HepG2 (cell line): ENCODE results near the gene C1RL. TPM values are rescaled to one million over a fixed set of nuclear protein-coding genes. Genes with fewer than 3 reads are reported as not detected.

Source experiments
- CEBPG ChIP-seq: IDR thresholded peaks from 2 replicates; pipeline ENCODE4 v1.6.1; 2016
- GZF1 ChIP-seq: sonication (generic); formaldehyde crosslinking; IDR thresholded peaks from 2 replicates; pipeline ENCODE4 v1.5.1; 2020; ENCODE audit warnings: mild to moderate bottlenecking, missing genetic modification reagents
- HES4 ChIP-seq: sonication (generic); formaldehyde crosslinking; IDR thresholded peaks from 2 replicates; pipeline ENCODE4 v1.9.0; 2021; ENCODE audit warnings: mild to moderate bottlenecking, missing genetic modification reagents, borderline replicate concordance
- IRX3 ChIP-seq: sonication (generic); formaldehyde crosslinking; IDR thresholded peaks from 2 replicates; pipeline ENCODE4 v1.8.1; 2023; ENCODE audit warnings: mild to moderate bottlenecking, low read depth, missing genetic modification reagents, borderline replicate concordance
- KAT8 ChIP-seq: IDR thresholded peaks from 2 replicates; pipeline ENCODE4 v1.6.1; 2016; ENCODE audit warnings: missing genetic modification reagents, missing compliant biosample characterization
- KDM4B ChIP-seq: sonication (generic); formaldehyde crosslinking; IDR thresholded peaks from 2 replicates; pipeline ENCODE4 v1.4.0; 2020; ENCODE audit warnings: missing genetic modification reagents
- MEIS1 ChIP-seq: sonication (generic); formaldehyde crosslinking; IDR thresholded peaks from 2 replicates; pipeline ENCODE4 v1.9.0; 2021; ENCODE audit warnings: mild to moderate bottlenecking, missing genetic modification reagents, moderate library complexity, borderline replicate concordance
- MTF2 ChIP-seq: sonication (generic); formaldehyde crosslinking; IDR thresholded peaks from 2 replicates; pipeline ENCODE4 v1.5.0; 2020; ENCODE audit warnings: missing genetic modification reagents, borderline replicate concordance
- NCOA1 ChIP-seq: sonication (generic); formaldehyde crosslinking; IDR thresholded peaks from 2 replicates; pipeline ENCODE4 v1.9.0; 2021; ENCODE audit warnings: missing genetic modification reagents
- NCOR1 ChIP-seq: fragments of 200-600 bp; sonication (generic); IDR thresholded peaks from 2 replicates; pipeline ENCODE4 v1.7.0; 2017; ENCODE audit warnings: antibody characterized with exemption, low read length, borderline replicate concordance
- RXRB ChIP-seq: IDR thresholded peaks from 2 replicates; pipeline ENCODE4 v1.6.1; 2016; ENCODE audit warnings: borderline replicate concordance, missing genetic modification reagents, missing compliant biosample characterization
- SIN3B ChIP-seq: fragments of 150-350 bp; IDR thresholded peaks from 2 replicates; pipeline ENCODE4 v1.6.1; 2014; ENCODE audit warnings: low read length
- XRCC5 ChIP-seq: fragments of 200-400 bp; formaldehyde crosslinking; optimal IDR thresholded peaks from 2 replicates; pipeline ENCODE3; 2017; ENCODE audit warnings: mild to moderate bottlenecking, low read length
- ZBTB20 ChIP-seq: sonication (generic); formaldehyde crosslinking; IDR thresholded peaks from 2 replicates; pipeline ENCODE4 v1.8.1; 2023; ENCODE audit warnings: missing genetic modification reagents, low read depth, mild to moderate bottlenecking, borderline replicate concordance
- ZBTB3 ChIP-seq: sonication (generic); formaldehyde crosslinking; IDR thresholded peaks from 2 replicates; pipeline ENCODE4 v1.4.0; 2020; ENCODE audit warnings: low read depth, mild to moderate bottlenecking, moderate library complexity, missing genetic modification reagents, borderline replicate concordance
- ZBTB38 ChIP-seq: sonication (generic); formaldehyde crosslinking; IDR thresholded peaks from 2 replicates; pipeline ENCODE4 v1.5.1; 2020; ENCODE audit warnings: mild to moderate bottlenecking, missing genetic modification reagents
- ZBTB49 ChIP-seq: sonication (generic); formaldehyde crosslinking; IDR thresholded peaks from 2 replicates; pipeline ENCODE4 v1.4.0; 2020; ENCODE audit warnings: missing genetic modification reagents, borderline replicate concordance
- ZNF337 ChIP-seq: sonication (generic); formaldehyde crosslinking; IDR thresholded peaks from 2 replicates; pipeline ENCODE4 v1.5.1; 2020; ENCODE audit warnings: missing genetic modification reagents, low read depth, mild to moderate bottlenecking, borderline replicate concordance
- ZNF34 ChIP-seq: sonication (generic); formaldehyde crosslinking; IDR thresholded peaks from 2 replicates; pipeline ENCODE4 v1.4.0; 2020; ENCODE audit warnings: mild to moderate bottlenecking, missing genetic modification reagents, borderline replicate concordance
- ZNF543 ChIP-seq: sonication (generic); formaldehyde crosslinking; IDR thresholded peaks from 2 replicates; pipeline ENCODE4 v1.4.0; 2020; ENCODE audit warnings: mild to moderate bottlenecking, missing genetic modification reagents
- ZNF709 ChIP-seq: sonication (generic); formaldehyde crosslinking; IDR thresholded peaks from 2 replicates; pipeline ENCODE4 v1.5.0; 2020; ENCODE audit warnings: mild to moderate bottlenecking, missing genetic modification reagents
- ZNF720 ChIP-seq: sonication (generic); formaldehyde crosslinking; IDR thresholded peaks from 2 replicates; pipeline ENCODE4 v1.4.0; 2020; ENCODE audit warnings: missing genetic modification reagents
- ZNF746 ChIP-seq: sonication (generic); formaldehyde crosslinking; IDR thresholded peaks from 2 replicates; pipeline ENCODE4 v1.8.0; 2022; ENCODE audit warnings: mild to moderate bottlenecking, missing genetic modification reagents
- polyA plus RNA-seq, 8 experiments: library from polyadenylated mRNA; depleted of rRNA in 3 of 8; stranded (reverse) in 7 of 8; unstranded in 1 of 8; fragments of >200 nt; fragmentation: Illumina TruSeq in 4 of 8; extraction: Trizol in 4 of 8; gene quantifications; 2 replicates each; pipeline versions ENCODE4 v1.2.1 to v1.2.3, GENCODE V29; 2011 to 2016; ENCODE audit warnings: low read depth in 4 of 8, missing spikeins in 1 of 8, mixed read lengths in 1 of 8; ENCODE audit not compliant: insufficient read depth in 1 of 8
- total RNA-seq, 5 experiments: library from RNA; depleted of rRNA; stranded (reverse); fragments of >200 nt; fragmentation: Illumina TruSeq; extraction: Trizol; gene quantifications; 2 replicates each; pipeline ENCODE4 v1.2.3, GENCODE V29; 2016; ENCODE audit warnings: low read depth in 1 of 5
- TF ChIP-seq, protein P1 (sequence below): sonication (generic); formaldehyde crosslinking; IDR thresholded peaks from 2 replicates; pipeline ENCODE4 v1.9.0; 2022; ENCODE audit warnings: missing genetic modification reagents, mild to moderate bottlenecking, borderline replicate concordance

C1RL gene
- total and polyA plus RNA-seq, 2 of the 13 experiments (the other 11 are each of a cell fraction or from before 2014, with no cell fraction given): 28.9 to 53.1 TPM

- TF ChIP-seq, protein P1, sequence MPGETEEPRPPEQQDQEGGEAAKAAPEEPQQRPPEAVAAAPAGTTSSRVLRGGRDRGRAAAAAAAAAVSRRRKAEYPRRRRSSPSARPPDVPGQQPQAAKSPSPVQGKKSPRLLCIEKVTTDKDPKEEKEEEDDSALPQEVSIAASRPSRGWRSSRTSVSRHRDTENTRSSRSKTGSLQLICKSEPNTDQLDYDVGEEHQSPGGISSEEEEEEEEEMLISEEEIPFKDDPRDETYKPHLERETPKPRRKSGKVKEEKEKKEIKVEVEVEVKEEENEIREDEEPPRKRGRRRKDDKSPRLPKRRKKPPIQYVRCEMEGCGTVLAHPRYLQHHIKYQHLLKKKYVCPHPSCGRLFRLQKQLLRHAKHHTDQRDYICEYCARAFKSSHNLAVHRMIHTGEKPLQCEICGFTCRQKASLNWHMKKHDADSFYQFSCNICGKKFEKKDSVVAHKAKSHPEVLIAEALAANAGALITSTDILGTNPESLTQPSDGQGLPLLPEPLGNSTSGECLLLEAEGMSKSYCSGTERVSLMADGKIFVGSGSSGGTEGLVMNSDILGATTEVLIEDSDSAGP (CRISPR knock-in tag): peak; percentile 59; the same call in 1 of the 2 replicates
- TF ChIP-seq ZBTB20 (no peak), ZNF709 (CRISPR knock-in tag) (0 out of 2 replicates have a peak, but pooled peaks have one; percentile 22), NCOA1 (peak; percentile 26; the same call in 1 of the 2 replicates), ZBTB49 (CRISPR knock-in tag) (no peak), ZNF746 (CRISPR knock-in tag) (peak; percentile 21; the same call in 1 of the 2 replicates), KAT8 (CRISPR knock-in tag) (no peak), ZNF34 (CRISPR knock-in tag) (no peak), ZBTB38 (no peak), IRX3 (CRISPR knock-in tag) (no peak), ZNF543 (no peak), CEBPG (no peak), NCOR1 (peak; percentile 38; the same call in 1 of the 2 replicates), SIN3B (no peak), ZNF337 (0 out of 2 replicates have a peak, but pooled peaks have one; percentile 32), ZNF720 (CRISPR knock-in tag) (no peak), RXRB (CRISPR knock-in tag) (no peak; the same call in 1 of the 2 replicates), MEIS1 (CRISPR knock-in tag) (no peak), GZF1 (CRISPR knock-in tag) (no peak), ZBTB3 (CRISPR knock-in tag) (no peak), XRCC5 (no peak), MTF2 (0 out of 2 replicates have a peak, but pooled peaks have one; percentile 55), KDM4B (CRISPR knock-in tag) (no peak), HES4 (CRISPR knock-in tag) (0 out of 2 replicates have a peak, but pooled peaks have one; percentile 23)
Measured at GRCh38 chr12:7129287-7129871, 20.4 kb upstream of the C1RL start (continued).
